Right lobe of liver (tissue), 4 donors: ENCODE results near the gene NELL2.

ENCODE experiments used
- POLR2A ChIP-seq: fragments of 450-650 bp; IDR thresholded peaks from one replicate; pipeline ENCODE4 v1.6.1; 2017; ENCODE audit warnings: antibody characterized with exemption, mild to moderate bottlenecking
- TF ChIP-seq, protein P1 (sequence below), 4 donors: fragments of 200-600 bp in 3 of 4; fragments of 450-650 bp in 1 of 4; IDR thresholded peaks; one replicate each; pipeline versions ENCODE4 v1.5.1 to v1.8.0; 2016 to 2022; ENCODE audit warnings: antibody characterized with exemption in 4 of 4, mild to moderate bottlenecking in 2 of 4
- donor health status: DM: no; HTN: no; CAD: no.
- donor health status: DM: no; HTN: no; CAD: no.
- donor health status: DM: no; HTN: yes; CAD: no.

DNA sequence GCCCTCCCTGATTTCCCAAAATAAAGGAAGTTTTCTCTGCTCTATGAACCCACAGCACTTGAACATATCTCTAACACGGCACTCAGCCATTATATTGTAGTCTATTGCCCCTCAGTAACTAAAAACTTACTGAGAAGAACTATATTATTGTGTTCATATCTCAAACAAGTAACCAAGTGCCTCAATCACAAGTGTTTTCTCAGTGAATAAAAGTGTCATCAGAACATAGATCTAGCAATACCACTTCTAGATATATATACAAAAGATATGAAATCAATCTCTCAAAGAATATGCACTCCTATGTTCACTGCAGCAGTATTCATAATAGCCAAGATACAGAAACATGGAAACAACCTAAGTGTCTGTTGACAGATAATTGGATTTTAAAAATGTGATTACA is 138.1 kb downstream of the NELL2 start:
- TF ChIP-seq, protein P1, sequence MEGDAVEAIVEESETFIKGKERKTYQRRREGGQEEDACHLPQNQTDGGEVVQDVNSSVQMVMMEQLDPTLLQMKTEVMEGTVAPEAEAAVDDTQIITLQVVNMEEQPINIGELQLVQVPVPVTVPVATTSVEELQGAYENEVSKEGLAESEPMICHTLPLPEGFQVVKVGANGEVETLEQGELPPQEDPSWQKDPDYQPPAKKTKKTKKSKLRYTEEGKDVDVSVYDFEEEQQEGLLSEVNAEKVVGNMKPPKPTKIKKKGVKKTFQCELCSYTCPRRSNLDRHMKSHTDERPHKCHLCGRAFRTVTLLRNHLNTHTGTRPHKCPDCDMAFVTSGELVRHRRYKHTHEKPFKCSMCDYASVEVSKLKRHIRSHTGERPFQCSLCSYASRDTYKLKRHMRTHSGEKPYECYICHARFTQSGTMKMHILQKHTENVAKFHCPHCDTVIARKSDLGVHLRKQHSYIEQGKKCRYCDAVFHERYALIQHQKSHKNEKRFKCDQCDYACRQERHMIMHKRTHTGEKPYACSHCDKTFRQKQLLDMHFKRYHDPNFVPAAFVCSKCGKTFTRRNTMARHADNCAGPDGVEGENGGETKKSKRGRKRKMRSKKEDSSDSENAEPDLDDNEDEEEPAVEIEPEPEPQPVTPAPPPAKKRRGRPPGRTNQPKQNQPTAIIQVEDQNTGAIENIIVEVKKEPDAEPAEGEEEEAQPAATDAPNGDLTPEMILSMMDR (IDR thresholded peaks at IDR 0.05): no peak
- no peak for TF ChIP-seq POLR2A
